ENCODE data around the gene DOLPP1.
"Not testable (repeated sequence)": the region's sequence is repeated elsewhere in the genome, so short reads cannot be mapped to it uniquely, and the experiment has no call there.

The DOLPP1 gene, protein sequence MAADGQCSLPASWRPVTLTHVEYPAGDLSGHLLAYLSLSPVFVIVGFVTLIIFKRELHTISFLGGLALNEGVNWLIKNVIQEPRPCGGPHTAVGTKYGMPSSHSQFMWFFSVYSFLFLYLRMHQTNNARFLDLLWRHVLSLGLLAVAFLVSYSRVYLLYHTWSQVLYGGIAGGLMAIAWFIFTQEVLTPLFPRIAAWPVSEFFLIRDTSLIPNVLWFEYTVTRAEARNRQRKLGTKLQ

DNA sequence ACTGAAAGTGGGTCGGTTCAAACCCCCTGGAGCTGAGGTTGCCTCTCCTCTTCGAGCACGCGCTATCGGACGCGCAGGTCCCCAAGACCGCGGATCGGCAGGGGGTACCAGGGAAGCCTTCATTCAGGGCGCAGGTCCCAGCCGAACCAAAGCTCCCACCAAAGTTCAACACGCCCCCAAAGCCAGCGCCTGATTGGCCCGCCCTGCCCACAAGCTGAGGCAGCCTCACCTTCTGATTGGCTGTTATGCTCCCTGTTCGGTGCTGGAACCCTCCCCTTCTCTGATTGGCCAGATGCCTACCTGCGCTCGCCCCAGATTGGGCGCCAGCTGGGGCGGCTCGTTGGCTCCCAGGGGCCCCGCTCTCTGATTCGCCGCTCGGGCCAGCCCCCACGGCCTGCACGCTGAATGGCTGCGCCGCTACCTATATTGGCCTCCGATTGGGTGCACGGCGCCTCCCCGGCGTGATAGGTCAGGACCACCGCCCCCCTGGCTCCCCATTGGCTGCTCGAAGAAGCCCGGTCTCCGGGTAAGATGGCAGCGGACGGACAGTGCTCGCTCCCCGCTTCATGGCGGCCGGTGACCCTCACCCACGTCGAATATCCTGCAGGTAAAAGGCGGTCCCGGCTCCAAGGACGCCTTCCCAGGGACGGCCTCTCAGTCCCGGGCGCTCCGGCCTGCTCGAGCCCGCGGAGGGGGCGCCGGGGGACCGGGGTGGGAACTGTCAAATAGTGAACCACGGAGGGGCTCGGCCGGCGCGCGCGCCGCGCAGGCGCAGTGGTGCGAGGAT lies at the start of gene DOLPP1:
TSS of gene DOLPP1 (plus strand) at position 511 of the 787 bp plus-strand sequence. CDS start at position 532, 21 bp downstream.
- peak; percentile 100 for DNase-seq (ENCODE audit: low spot score)

DNA sequence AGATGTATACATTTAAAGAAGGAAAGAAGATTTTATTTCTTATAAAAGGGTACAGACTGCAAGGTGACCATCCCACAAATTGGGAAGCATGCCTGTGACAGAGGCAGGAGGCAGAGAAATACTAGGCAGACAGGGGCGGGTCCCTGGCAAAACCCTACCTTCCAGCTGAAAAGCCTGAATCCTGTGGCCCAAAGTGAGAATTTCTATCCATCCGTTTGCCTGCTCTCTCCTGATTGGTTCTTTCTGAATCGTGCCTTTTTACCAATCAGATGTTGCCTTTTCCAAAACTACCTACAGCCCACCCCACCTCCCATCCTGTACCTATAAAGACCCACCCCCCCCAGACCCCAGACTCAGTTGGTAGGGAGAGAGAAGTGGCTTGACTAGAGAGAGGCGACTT lies 49.4 kb upstream of the DOLPP1 start:
- no peak for DNase-seq (ENCODE audit: low spot score)

DNA sequence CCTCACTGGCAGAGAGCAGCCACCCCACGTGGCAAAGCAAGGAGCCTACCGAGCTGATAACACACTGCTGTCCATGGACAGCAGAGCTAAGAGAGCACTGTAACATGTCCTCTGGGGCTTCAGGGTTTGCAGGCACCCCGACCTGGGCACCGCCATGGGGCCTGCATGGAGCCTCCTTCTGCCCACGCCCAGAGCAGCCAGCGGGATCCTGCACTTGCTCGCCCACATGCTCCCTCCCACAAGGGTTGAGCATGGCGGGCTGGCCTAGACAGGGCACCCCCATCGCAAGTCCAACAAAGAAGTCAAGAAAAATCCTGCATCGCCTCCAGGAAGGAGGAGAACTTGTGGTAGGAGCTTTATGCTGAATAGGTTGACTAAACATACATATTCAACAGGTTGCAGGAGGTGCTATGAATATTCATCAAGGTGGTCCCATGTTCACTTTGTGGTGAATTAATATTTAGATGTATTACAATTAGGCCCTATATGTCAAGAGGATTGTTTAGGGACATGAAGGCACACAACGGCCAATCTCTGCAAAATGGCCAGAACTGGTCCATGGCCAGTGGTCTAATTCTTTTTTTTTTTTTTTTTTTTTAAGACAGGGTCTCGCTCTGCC lies 48.3 kb upstream of the DOLPP1 start:
- DNase-seq (ENCODE audit: low spot score): no peak

DNA sequence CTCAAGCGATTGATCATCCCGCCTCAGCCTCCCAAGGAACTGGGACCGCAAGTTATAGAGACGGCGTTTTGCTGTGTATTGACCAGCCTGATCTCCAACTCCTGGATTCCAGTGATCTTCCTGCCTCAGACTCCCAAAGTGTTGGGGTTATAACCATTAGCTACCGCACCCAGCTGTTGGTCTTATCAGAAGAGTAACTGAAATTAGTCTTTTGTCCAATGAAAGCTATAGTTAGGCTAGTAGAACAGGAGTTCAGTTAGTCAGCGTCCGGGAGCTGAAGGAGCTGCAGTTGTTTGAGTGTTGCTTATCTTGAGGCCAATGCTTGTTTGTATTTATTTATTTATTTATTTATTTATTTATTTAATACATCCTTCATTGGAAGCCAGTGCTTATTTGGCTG lies 47.7 kb upstream of the DOLPP1 start:
- DNase-seq (ENCODE audit: low spot score): no peak

DNA sequence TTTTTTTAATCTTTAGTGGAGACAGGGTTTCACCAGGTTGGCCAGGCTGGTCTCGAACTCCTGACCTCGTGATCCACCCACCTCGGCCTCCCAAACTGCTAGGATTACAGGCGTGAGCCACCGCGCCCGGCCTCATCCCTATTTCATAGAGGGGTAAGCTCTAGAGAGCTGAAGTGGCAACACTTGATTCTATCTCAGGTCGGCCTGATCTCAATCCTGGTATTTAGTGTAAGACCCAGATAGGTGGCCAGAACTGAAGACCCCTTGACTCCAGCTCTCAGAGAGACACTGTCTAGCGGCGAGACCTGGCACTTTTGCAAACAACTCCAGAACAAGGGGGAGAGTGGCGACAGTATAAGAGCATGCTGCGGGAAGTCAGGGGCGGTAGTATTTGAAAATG lies 45.1 kb upstream of the DOLPP1 start:
- not testable (repeated sequence) for DNase-seq (ENCODE audit: low spot score)

DNA sequence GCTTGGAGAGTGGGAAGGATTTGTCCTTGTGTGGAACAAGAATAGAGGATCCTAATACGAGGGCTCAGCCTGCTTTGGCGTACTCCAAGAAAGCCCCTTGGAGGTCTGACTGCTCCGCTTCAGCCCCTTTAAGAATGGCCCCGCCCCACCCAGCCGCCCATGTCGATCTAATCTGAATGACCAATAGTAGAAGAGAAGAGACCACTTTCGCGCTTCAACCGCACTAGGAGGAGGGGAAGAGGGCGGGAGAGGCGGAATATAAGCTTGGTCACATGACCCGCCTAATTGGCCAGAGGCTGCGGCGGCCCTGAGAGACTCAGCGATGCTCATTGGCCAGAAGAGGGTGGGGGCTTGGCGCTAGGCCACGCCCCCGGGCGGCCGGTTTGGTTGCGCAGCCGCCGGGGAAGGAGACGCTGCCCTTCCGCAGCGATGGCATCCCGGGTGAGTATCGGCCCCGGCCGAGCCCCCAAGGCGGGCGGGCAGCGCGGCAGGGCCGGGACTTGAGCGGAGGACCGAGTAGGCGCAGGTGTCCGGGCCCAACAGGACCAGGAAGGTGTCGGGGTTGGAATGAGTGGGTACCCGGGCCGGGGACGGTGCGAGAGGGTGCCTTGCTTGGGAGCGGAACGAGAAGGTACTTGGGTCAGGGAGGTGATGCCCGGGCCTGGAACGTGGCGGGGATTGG lies 44.5 kb upstream of the DOLPP1 start, which contains the start of gene MIGA2:
TSS of gene MIGA2 (plus strand) at position 386 of the 682 bp plus-strand sequence. CDS start 3,969 bp downstream, outside the sequence.
- peak; percentile 99 for DNase-seq (ENCODE audit: low spot score)

DNA sequence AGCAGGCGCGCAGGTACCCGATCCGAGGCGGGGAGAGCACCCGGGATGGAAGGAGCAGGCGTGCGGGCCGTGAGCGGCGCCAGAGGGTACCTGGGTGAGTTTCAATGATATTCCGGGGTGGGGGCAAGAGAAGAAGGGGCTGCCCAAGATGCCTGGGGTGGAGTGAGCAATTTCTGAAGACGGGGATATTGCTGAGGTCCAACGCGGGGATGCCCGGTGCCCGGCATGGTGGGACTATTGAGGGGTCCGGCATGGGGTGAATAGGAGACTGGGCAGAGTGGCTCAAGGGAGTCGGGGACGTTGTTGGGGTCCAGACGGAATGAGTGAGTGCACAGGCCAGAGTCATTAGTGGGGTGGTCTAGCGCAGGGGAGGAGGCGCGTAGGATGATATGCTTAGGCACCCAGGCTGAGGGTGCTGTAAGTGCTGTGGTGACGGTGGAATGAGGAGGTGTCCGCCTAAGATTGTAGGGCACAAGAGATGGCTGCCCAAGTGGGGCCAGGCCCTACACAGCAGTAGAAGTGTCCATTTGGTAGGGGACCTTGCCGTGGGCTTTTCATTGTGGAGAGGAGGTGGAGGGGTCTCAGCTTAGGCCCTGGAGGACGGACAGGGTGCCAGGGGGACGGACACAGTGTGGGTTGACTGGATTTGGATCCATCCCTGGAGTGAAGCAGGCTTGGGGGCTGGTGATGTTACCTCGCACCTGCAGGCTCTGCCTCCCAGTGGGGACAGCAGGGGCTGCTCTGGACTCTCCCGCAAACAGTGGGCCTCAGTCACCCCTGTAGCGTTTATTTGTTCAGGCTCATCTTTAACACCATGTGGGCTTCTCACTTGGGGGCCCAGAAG lies 43.8 kb upstream of the DOLPP1 start:
- DNase-seq (ENCODE audit: low spot score): no peak

DNA sequence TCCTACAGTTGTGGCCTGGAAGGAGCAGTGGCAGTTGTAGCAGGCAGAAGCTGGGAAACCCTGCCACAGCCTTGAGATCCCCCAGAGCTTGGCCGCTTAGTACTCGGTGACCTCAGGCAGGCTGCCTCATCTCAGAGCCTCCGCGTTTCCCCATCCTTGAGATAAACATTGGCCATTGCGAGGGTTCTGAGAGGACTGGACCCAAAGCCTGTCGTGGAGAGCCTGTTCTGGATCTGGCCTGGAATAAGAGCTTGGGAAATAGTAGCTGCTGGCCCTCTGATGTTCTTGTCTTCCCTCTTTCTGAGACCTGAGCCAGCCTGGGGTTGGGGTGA lies 43.2 kb upstream of the DOLPP1 start:
- DNase-seq (ENCODE audit: low spot score): no peak

DNA sequence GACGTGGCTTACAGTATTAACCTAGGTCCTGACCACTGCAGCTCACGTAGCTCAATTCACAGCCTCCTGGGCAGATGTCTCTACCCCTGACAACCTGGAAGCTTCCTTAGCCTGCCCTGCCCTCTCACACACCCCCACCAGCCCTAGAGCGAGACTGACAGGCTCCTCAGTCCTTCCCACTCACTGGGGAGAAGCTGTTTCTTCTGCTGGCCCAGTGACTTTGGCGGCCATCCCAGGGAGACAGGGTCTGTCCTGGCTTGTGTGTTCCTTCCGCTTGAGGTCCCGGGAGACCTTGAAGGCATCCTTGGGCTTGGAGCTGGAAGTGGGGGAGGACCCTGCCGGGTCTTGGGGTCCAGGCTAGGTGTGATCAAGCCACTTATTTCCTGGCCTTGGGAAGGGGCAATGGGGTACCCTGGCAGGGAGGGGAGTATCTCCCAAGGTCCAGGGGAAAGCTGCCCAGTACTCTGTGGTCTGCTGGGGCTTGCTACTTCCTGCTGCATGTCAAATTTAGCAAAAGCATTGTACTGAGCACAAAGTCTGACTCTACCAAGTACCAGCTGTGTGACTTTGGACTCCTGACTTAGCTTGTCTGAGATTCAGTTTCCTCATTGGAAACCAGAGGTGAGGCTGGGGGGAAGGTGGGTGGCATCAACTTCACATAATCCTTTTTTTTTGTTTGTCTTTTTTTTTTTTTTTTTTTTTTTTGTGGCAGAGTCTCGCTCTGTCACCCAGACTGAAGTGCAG lies 42.6 kb upstream of the DOLPP1 start:
- DNase-seq (ENCODE audit: low spot score): no peak

DNA sequence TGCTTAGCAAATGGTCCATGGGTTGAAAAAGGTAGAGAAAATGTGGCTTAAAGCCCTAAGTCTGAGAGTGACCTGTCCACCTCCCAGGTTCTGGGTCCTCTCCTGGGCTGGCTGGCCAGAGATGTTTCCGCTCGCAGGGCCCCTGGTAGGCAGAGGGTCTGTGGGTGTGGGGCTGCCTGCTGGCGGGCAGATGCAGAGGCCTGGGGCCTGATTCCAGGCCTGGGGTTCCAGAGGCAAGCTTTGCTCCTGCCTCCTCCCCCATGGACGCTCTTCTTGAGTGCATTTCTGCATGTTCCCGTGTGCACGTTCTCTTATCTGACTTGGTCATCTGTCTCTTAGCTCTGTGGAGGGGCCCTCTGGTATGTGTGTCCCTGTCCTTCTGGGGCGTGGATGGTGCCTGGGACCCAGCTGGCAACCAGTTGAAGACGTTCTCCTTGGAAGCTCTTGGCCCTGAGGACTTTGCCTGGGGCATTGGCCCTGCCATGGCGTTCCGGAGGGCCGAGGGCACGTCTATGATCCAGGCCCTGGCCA lies 40.7 kb upstream of the DOLPP1 start:
- DNase-seq (ENCODE audit: low spot score): no peak

DNA sequence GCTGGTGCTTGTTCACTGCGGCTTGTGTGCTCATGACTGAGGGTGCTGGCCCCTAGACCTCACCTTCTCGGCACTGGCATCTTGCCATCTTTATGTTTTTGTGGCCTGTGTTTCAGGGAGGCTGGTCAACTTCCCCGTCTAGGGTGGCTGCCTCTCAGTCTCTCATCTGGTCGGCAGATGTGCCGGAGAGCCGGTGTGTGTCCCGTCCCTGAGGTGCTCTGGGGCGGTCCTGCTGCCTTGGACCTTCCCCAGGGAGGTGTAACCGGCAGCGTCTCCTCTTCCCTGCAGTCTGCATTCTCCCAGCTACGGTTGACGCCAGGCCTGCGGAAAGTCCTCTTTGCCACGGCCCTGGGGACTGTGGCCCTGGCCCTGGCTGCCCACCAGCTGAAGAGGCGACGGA lies 38.9 kb upstream of the DOLPP1 start:
- no peak for DNase-seq (ENCODE audit: low spot score)

DNA sequence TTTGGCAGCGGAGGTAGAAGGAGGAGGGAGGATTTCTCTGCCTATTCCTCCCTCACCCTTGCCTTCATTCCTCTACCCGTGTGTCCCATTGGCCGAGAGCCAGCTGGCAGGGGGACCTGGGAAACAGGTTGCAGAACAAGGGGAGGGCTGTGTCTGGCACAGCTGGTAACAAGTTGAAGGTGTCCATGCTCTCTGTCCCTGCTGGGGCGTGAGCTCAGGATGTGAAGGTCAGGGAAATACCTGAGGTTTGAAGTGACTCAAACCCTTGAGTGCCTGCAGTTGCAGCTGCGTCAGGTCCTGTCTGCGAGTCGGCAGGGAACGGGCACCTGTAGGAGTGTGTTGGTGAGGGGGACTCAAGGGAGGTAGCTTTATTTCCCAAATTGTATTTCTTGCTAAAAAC lies 28.3 kb upstream of the DOLPP1 start:
- DNase-seq (ENCODE audit: low spot score): no peak

DNA sequence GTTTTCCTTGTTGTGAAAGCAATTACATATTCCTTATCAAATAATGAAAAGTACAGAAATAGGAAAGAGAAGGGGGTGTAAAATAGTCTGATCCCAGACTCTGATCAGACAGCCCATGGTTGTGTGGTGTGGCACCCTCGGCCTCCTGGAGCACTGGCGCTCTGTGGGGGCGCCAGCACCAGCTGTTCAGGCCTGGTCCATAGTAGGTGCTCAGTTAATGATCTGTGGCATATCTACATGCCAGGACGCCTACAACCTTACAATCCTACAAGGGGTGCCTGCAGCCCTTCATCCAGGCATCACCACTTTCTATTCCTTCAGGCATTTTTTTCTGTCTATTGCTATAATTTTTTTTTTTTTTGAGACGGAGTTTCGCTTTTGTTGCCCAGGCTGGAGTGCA lies 27.9 kb upstream of the DOLPP1 start:
- DNase-seq (ENCODE audit: low spot score): no peak

DNA sequence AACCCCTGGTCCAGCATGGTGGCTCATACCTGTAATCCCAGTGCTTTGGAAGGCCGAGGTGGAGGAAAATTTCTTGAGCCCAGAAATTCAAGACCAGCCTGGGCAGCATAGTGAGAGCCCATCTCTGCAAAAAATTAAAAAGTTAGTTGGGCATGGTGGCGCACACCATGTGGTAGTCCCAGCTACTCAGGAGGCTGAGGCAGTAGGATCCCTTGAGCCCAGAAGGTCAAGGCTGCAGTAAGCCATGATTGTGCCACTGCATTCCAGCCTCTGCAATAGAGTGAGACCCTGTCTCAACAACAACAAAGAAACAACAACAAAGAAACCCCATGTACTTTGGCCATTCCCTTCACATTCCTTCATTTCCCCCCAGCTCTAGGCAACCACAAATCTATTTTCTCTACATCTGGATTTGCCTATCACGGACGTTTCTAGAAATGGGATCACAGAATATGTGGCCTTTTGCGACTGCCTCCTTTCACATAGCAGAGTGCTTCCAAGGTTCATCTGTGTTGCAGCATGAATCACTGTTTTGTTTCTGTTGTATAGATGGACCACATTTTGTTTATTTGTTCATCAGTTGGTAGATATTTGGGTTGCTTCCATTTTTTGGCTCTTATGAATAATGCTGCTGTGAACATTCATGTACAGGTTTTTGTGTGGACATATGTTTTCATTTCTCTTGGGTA lies 26.6 kb upstream of the DOLPP1 start:
- no peak for DNase-seq (ENCODE audit: low spot score)

DNA sequence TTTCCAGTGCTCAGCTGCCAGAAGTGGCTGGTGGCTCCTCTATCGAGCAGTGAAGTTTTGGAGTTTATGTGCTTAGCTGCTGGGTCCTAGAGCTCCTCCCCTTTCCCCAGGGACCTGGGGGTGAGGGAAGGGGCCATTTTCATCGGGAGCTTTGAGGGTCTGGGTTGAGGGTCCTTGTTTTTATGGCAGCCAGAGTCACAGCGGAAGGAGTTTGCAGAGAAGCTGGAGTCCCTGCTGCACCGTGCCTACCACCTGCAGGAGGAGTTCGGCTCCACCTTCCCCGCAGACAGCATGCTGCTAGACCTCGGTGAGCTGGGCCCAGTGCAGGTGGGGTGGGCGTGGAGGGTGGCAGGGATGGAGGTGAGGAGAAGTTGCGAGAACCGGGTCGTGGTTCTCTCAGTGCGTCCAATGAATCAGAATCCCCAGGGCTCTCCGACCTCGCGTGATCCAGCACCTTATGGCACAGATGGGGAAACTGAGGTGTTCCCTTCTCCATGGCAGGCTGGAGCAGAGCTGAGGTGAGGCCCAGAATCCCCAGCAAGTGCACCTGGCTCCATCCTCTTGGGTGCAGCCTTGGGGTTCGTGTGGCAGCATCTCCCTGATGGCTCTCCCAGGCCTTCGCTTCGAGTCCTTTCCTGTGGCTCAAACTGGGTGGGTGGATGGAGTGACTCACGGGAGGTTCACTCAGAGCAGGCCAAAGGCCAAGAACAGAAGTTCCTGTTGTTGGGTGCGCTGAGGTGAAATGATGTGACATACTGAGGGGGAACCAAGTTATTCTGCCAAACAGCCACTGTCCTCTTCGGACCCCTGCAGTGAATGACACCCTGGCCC lies 21.7 kb upstream of the DOLPP1 start:
- DNase-seq (ENCODE audit: low spot score): no peak

DNA sequence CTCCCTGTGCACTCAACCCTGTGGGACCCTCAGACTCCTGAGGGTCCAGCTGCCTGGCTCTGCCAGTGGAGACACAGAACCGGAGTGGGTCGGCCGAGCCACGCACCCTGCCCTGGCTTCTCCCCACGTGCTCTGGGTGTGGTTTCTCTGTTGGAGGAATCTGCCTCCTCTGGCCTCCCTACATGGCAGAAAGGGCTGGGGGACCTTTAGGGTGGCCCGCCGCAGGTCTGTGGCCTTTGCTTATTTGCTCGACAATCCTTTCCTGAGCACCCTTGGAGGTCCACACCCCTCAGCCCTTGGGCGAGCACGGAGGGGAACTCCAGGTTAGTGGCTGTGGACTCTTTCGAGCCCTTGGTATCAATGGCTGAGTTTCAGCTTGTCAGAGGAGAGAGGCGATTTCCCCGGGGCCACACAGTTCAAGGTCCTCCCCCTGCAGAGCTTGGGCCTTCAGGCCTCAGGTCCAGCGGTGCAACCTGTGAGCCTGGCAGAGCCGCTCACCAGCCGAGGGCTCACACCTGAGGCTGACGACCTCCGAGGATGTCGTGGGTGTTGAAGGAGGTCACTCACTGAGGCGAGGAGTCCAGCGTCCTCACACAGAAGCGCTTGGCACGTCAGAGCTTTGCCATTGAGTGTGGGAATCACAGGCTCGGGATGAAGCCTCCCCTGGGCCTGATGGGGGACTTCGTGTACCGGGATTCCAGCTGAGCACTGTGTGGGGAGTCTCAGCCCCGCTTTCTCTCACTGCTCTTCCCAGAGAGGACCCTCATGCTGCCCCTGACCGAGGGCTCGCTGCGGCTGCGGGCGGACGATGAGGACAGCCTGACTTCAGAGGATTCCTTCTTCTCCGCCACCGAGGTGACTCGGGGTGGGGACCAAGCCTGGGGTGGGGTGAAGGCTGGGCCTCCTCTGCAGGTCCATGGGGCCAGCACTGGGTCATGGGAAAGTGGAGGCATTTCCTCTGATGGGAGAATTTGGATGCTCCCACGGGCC lies 20.8 kb upstream of the DOLPP1 start:
- DNase-seq (ENCODE audit: low spot score): no peak

DNA sequence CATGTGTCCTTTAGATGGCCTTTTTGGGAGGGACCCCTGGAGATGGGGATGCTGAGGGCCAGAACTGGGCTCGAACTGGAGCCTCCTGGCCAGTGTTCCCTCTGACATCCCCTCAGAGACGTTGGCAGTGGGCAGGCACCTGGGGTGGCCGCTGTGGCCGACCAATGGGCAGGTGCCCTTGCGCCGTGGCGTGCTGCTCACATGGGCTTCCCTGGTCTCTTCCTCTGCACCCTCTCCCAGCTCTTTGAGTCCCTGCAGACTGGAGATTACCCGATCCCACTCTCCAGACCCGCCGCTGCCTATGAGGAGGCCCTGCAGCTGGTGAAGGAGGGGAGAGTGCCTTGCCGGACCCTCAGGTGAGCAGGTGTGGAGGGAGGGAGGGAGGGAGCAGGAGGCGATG lies 19.9 kb upstream of the DOLPP1 start:
- DNase-seq (ENCODE audit: low spot score): no peak

DNA sequence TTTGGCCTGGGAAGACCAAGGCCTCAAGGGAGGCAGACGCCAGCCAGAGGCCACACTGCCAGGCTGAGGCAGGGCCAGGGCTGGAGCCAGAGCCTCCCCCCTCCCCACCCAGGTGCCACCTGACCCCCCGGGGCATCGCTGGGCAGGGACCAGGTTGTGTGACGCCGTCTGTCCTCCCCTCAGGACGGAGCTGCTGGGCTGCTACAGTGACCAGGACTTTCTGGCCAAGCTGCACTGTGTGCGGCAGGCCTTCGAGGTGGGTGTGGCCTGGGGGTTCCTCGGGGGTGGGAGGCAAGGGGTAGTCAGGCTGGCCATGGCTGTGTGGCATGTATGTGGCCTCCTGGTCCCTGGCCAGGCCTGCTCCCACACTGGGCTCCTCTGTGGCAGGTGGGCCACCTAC lies 17.9 kb upstream of the DOLPP1 start:
- no peak for DNase-seq (ENCODE audit: low spot score)

All from HuH-7 (cell line).